SU-DHL-6 (cell line): ENCODE measurements around the gene P2RY8.

Source experiments
- H2AFZ ChIP-seq: fragments of 200-600 bp; sonication (generic); 2 replicates; pipeline ENCODE4 v1.6.1; 2014; ENCODE audit warnings: low read depth, mild to moderate bottlenecking, moderate library complexity, mixed read lengths, antibody characterized with exemption, low read length; ENCODE audit not compliant: severe bottlenecking
- H3F3A ChIP-seq: fragments of 200-600 bp; shearing (Covaris generic); 2 replicates; pipeline ENCODE4 v1.6.0; 2016; ENCODE audit warnings: antibody characterized with exemption, mild to moderate bottlenecking; ENCODE audit not compliant: insufficient read depth
- H3K27ac ChIP-seq: fragments of 200-600 bp; sonication (generic); 2 replicates; pipeline ENCODE4 v1.5.1; 2016; ENCODE audit warnings: low read depth, mild to moderate bottlenecking, low read length, moderate library complexity, mixed read lengths
- H3K27me3 ChIP-seq: fragments of 200-600 bp; sonication (generic), shearing (Covaris generic); 2 replicates; pipeline ENCODE4 v1.6.0; 2014; ENCODE audit warnings: mild to moderate bottlenecking, low read length
- H3K36me3 ChIP-seq: fragments of 200-600 bp; sonication (generic); 2 replicates; pipeline ENCODE4 v1.6.1; 2014; ENCODE audit warnings: mild to moderate bottlenecking, low read length, mixed read lengths
- H3K4me2 ChIP-seq: fragments of 300-600, 200-600 bp; shearing (Covaris generic), sonication (generic); 2 replicates; pipeline ENCODE4 v1.6.0; 2014; ENCODE audit warnings: low read length, low read depth, mild to moderate bottlenecking; ENCODE audit not compliant: poor library complexity, severe bottlenecking
- H3K4me3 ChIP-seq: fragments of 200-600 bp; sonication (generic); 2 replicates; pipeline ENCODE4 v1.5.1; 2014; ENCODE audit warnings: antibody characterized with exemption, low read length, mild to moderate bottlenecking, mixed read lengths; ENCODE audit not compliant: insufficient read depth, poor library complexity, severe bottlenecking
- H3K79me2 ChIP-seq: fragments of 200-600 bp; sonication (generic); 2 replicates; pipeline ENCODE4 v1.6.1; 2014; ENCODE audit warnings: mild to moderate bottlenecking, low read length, moderate library complexity; ENCODE audit not compliant: insufficient read depth
- H3K9ac ChIP-seq: fragments of 200-600 bp; sonication (generic); 2 replicates; pipeline ENCODE4 v1.7.0; 2014; ENCODE audit warnings: mild to moderate bottlenecking, low read length
- H3K9me2 ChIP-seq: fragments of 200-600 bp; sonication (generic); replicated peaks from 2 replicates; pipeline ENCODE4 v1.6.1; 2014; ENCODE audit warnings: low read length; ENCODE audit not compliant: insufficient read depth
- H3K9me3 ChIP-seq: fragments of 200-600 bp; sonication (generic); 2 replicates; pipeline ENCODE4 v1.6.1; 2014; ENCODE audit warnings: low read length, mixed read lengths; ENCODE audit not compliant: insufficient read depth
- H4K20me1 ChIP-seq: fragments of 200-600 bp; sonication (generic); 2 replicates; pipeline ENCODE4 v1.6.1; 2014; ENCODE audit warnings: low read depth, mild to moderate bottlenecking, antibody characterized with exemption, low read length, moderate library complexity, mixed read lengths
- EZH2phosphoT487 ChIP-seq: fragments of 200-600 bp; sonication (generic), shearing (Covaris generic); conservative IDR thresholded peaks from 2 replicates; pipeline ENCODE4 v1.6.1; 2018; ENCODE audit warnings: mild to moderate bottlenecking, antibody characterized with exemption, low read length, moderate library complexity, mixed read lengths
- TF ChIP-seq, protein P1 (sequence below): fragments of 200-600 bp; sonication (generic); IDR thresholded peaks from one replicate; pipeline ENCODE4 v1.5.1; 2017; ENCODE audit warnings: antibody characterized with exemption, mild to moderate bottlenecking, low read length, moderate library complexity; ENCODE audit not compliant: insufficient read depth, poor library complexity, severe bottlenecking

Gene P2RY8

DNA sequence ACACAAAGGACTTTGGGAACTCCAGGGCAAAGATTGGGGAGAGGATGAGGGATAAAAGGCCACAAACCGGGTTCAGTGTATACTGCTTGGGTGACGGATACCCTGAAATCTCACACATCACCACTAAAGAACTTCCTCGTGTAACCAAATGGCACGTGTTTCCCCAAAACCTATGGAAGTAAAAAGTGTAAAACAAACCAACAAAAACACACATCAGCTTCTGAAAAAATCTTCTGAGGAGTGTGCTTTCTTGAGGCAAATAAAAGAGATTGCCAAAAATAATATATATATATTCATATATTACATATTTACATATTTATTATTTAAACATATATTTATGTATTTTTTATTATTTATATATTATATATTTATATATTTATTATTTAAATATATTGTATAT, 3.9 kb downstream of the P2RY8 start:
- no peak overlapping the region for H3K27ac ChIP-seq

DNA sequence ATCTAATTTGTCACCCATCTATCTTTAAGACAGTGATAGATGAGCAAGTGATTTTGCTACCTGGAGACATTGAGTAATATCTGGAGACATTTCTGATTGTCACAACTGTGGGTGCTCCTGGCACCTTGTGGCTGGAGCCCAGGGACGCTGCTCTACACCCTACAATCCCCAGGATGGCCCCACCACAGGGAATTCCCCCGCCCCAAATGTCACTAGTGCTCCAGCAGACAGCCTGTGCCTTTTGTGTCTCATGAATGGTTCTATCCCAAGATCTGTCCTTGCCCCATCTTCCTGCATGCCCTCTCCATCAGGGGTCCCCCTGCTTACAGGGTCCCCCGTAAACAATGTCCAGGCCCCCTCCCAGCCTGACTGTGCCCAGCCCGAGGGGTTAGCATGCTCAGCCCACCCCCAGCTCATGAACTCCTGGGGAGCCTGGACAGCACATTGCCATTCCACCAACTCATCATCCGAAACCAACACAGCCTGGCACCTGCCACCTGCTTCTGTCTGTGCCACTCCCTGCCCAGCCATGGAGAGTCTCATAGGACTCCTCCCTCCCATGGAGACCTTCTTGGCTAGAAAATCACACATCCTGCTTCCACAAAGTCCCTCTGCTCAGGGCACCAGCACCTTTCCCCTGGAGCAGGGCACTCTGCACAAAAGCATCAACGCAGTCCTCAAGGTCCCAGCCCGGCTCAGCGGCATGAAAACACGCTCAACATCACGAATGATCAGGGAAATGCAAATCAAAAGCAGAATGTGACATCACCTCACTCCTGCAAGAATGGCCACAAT, 5.7 kb downstream of the P2RY8 start:
- Histone ChIP-seq H3F3A (peaks cover 17% of the 10 kb centered on the region), H3K27ac (peak overlapping the region; percentile 47; the same call in 1 of the 2 replicates), H4K20me1 (peaks cover 14% of the 10 kb centered on the region; the same call in 1 of the 2 replicates), H3K36me3 (peaks cover 6% of the 10 kb centered on the region), H2AFZ (no peak overlapping the region), H3K27me3 (no peaks in the 10 kb centered on the region), H3K9me3 (no peaks in the 10 kb centered on the region), H3K79me2 (peaks cover 73% of the 10 kb centered on the region), H3K9ac (no peak overlapping the region), H3K9me2 (no peaks in the 10 kb centered on the region), H3K4me3 (no peak overlapping the region), H3K4me2 (peak overlapping the region; percentile 6)
- TF ChIP-seq EZH2phosphoT487: no peak
- TF ChIP-seq, protein P1, sequence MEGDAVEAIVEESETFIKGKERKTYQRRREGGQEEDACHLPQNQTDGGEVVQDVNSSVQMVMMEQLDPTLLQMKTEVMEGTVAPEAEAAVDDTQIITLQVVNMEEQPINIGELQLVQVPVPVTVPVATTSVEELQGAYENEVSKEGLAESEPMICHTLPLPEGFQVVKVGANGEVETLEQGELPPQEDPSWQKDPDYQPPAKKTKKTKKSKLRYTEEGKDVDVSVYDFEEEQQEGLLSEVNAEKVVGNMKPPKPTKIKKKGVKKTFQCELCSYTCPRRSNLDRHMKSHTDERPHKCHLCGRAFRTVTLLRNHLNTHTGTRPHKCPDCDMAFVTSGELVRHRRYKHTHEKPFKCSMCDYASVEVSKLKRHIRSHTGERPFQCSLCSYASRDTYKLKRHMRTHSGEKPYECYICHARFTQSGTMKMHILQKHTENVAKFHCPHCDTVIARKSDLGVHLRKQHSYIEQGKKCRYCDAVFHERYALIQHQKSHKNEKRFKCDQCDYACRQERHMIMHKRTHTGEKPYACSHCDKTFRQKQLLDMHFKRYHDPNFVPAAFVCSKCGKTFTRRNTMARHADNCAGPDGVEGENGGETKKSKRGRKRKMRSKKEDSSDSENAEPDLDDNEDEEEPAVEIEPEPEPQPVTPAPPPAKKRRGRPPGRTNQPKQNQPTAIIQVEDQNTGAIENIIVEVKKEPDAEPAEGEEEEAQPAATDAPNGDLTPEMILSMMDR: no peak

More for the DNA sequence above, 3.9 kb downstream of the P2RY8 start:
- H3K9me2 ChIP-seq: no peaks in the 10 kb centered on the region
- no peaks in the 10 kb centered on the region for H3K27me3 ChIP-seq
- H2AFZ ChIP-seq: no peak overlapping the region
- no peak overlapping the region for H3K9ac ChIP-seq
- H3K79me2 ChIP-seq: peaks cover 56% of the 10 kb centered on the region
- H3F3A ChIP-seq: peaks cover 27% of the 10 kb centered on the region
- no peak overlapping the region for H3K4me3 ChIP-seq
- H3K4me2 ChIP-seq: no peak overlapping the region
- no peak for TF ChIP-seq EZH2phosphoT487
- TF ChIP-seq, protein P1: no peak
- H3K9me3 ChIP-seq: no peaks in the 10 kb centered on the region
- H3K36me3 ChIP-seq: peaks cover 6% of the 10 kb centered on the region
- H4K20me1 ChIP-seq: peaks cover under 1% of the 10 kb centered on the region; the same call in 1 of the 2 replicates

DNA sequence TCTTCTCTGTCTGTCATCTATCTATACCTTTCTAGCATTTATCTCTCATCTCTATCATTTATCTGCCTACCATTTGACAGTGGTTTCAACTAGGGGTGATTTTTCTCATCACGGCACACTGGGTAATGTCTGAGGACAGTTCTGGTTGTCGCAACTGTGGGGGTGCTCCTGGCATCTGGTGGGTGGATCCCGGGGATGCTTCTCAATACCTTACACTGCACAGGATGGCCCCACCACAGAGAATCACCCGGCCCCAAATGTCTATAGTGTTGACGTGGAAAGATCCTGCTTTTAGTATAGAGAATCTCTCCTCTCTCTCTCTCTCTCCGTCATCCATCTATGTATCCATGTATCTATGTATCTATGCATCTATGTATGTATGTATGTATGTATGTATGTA, 7.2 kb downstream of the P2RY8 start:
- H4K20me1 ChIP-seq: peaks cover 23% of the 10 kb centered on the region; the same call in 1 of the 2 replicates
- H3K27ac ChIP-seq: no peak overlapping the region
- no peaks in the 10 kb centered on the region for H3K9me3 ChIP-seq
- H3F3A ChIP-seq: peaks cover 21% of the 10 kb centered on the region
- H3K9ac ChIP-seq: no peak overlapping the region
- H3K4me3 ChIP-seq: no peak overlapping the region
- H2AFZ ChIP-seq: no peak overlapping the region
- H3K9me2 ChIP-seq: no peaks in the 10 kb centered on the region
- peaks cover 3% of the 10 kb centered on the region; the same call in 1 of the 2 replicates for H3K36me3 ChIP-seq
- peaks cover 82% of the 10 kb centered on the region for H3K79me2 ChIP-seq
- no peaks in the 10 kb centered on the region for H3K27me3 ChIP-seq
- no peak overlapping the region for H3K4me2 ChIP-seq
- no peak for TF ChIP-seq EZH2phosphoT487
- TF ChIP-seq, protein P1: no peak
